Right lobe of liver (tissue), 4 donors: Measurements from ENCODE around the gene DIAPH3.

Experiments used
- POLR2A ChIP-seq: fragments of 450-650 bp; IDR thresholded peaks from one replicate; pipeline ENCODE4 v1.6.1; 2017; ENCODE audit warnings: antibody characterized with exemption, mild to moderate bottlenecking
- TF ChIP-seq, protein P1 (sequence below), 4 donors: fragments of 200-600 bp in 3 of 4; fragments of 450-650 bp in 1 of 4; IDR thresholded peaks; one replicate each; pipeline versions ENCODE4 v1.5.1 to v1.8.0; 2016 to 2022; ENCODE audit warnings: antibody characterized with exemption in 4 of 4, mild to moderate bottlenecking in 2 of 4
- donor health status: DM: no; HTN: no; CAD: no.
- donor health status: DM: no; HTN: no; CAD: no.
- donor health status: DM: no; HTN: yes; CAD: no.

DNA sequence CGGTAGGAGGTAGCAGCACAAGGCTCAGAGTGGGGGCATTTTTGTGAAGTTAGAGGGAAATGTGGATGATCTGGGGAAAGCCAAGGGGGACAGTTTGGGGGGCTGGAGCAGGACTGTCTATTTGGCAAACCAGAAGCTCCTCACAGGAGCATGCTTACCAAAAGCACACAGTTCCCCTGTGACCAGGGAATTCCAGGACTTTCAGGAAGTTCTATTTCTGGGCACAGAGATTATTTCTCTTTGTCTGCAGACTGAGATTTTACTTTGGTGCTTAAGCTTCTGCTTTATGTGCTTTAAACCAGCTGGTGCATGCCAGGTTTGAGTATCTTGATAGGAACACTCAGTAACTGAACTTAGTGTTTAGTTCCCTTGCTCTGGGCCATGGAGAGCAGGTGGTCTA lies 525.3 kb downstream of the DIAPH3 start:
- TF ChIP-seq, protein P1, sequence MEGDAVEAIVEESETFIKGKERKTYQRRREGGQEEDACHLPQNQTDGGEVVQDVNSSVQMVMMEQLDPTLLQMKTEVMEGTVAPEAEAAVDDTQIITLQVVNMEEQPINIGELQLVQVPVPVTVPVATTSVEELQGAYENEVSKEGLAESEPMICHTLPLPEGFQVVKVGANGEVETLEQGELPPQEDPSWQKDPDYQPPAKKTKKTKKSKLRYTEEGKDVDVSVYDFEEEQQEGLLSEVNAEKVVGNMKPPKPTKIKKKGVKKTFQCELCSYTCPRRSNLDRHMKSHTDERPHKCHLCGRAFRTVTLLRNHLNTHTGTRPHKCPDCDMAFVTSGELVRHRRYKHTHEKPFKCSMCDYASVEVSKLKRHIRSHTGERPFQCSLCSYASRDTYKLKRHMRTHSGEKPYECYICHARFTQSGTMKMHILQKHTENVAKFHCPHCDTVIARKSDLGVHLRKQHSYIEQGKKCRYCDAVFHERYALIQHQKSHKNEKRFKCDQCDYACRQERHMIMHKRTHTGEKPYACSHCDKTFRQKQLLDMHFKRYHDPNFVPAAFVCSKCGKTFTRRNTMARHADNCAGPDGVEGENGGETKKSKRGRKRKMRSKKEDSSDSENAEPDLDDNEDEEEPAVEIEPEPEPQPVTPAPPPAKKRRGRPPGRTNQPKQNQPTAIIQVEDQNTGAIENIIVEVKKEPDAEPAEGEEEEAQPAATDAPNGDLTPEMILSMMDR (IDR thresholded peaks at IDR 0.05): no peak
- TF ChIP-seq POLR2A: no peak
